ENCODE results near the gene MYH10.

MYH10 gene

DNA sequence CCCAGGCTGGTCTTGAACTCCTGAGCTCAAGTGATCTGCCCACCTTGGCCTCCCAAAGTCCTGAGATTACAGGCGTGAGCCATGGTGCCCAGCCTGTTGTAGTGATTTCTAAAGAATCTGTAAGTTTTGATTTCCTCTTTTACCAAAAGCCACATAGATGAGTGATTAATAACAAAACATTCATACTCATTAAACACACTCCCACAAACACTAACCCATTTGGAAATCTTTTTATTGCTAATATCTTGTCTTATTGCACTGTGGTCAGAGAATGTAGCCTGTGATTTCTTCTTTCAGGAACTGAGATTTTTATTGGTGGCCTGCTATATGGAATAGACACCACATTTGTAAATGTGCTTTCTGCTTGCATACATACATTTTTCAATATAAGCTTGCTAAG lies 31.6 kb downstream of the MYH10 start:
- FAIRE-seq (no peak), DNase-seq (ENCODE audit: insufficient read length, low spot score) (no peak)
- TF ChIP-seq POLR2AphosphoS5 (IDR thresholded peaks at IDR 0.05; ENCODE audit: low read depth, low read length) (no peak), SPI1 (IDR thresholded peaks at IDR 0.05; ENCODE audit: low read depth, low read length) (peak; percentile 63), PAX5 (IDR thresholded peaks at IDR 0.05; ENCODE audit: insufficient read depth, low read length, severe bottlenecking) (no peak), TAF1 (IDR thresholded peaks at IDR 0.05; ENCODE audit: low read depth, low read length) (no peak)

DNA sequence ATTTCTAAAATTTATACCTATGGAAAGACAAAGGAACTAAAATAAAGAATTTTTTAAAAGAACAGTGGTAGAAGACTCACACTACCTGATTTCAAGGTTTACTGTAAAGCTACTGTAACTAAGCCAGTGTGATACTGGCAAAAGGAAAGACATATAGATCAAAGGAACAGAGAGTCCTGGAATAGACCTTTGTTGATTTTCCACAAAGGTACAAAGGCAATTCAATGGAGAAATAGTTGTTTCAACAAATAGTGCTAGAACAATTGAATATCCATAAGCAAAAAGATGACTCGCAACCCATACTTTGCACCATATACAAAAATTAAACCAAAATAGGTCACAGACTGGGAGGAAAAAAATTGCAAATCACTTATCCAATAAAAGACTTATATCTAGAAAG lies 36.7 kb downstream of the MYH10 start:
- TF ChIP-seq SPI1 (IDR thresholded peaks at IDR 0.05; ENCODE audit: low read depth, low read length) = no peak
- no peak for TF ChIP-seq POLR2A (IDR thresholded peaks at IDR 0.05; ENCODE audit: low read depth, low read length)
- no peak for TF ChIP-seq PAX5 (IDR thresholded peaks at IDR 0.05; ENCODE audit: insufficient read depth, low read length, severe bottlenecking)
- TF ChIP-seq POLR2AphosphoS5 (IDR thresholded peaks at IDR 0.05; ENCODE audit: low read depth, low read length) = no peak
- no peak for TF ChIP-seq POU2F2 (IDR thresholded peaks at IDR 0.05; ENCODE audit: low read depth, low read length)
- TF ChIP-seq TAF1 (IDR thresholded peaks at IDR 0.05; ENCODE audit: low read depth, low read length) = no peak
- no peak for FAIRE-seq
- no peak for DNase-seq (ENCODE audit: insufficient read length, low spot score)

DNA sequence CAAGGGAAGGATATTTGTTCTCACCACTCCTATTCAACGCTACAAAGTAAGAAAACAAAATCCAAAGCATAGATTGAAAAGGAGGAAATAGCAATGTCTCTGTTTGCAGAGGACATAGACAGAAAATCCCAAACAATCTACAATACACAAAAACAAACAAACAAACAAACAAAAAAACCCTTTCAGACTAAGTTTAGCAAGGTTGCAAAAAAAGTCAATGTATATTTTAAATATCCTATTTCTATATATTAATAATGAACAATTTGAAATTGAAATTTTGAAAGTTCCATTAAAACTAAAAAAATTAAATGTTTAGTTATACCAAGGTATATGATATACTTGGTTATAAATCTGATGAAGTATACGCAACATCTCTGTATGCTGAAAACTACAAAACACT lies 37.2 kb downstream of the MYH10 start:
- DNase-seq (ENCODE audit: insufficient read length, low spot score) (no peak), FAIRE-seq (no peak)
- no peak for TF ChIP-seq PAX5 (IDR thresholded peaks at IDR 0.05; ENCODE audit: insufficient read depth, low read length, severe bottlenecking)
- no peak for TF ChIP-seq POLR2AphosphoS5 (IDR thresholded peaks at IDR 0.05; ENCODE audit: low read depth, low read length)
- no peak for TF ChIP-seq POU2F2 (IDR thresholded peaks at IDR 0.05; ENCODE audit: low read depth, low read length)
- TF ChIP-seq POLR2A (IDR thresholded peaks at IDR 0.05; ENCODE audit: low read depth, low read length) = no peak
- no peak for TF ChIP-seq TAF1 (IDR thresholded peaks at IDR 0.05; ENCODE audit: low read depth, low read length)
- TF ChIP-seq SPI1 (IDR thresholded peaks at IDR 0.05; ENCODE audit: low read depth, low read length) = no peak

DNA sequence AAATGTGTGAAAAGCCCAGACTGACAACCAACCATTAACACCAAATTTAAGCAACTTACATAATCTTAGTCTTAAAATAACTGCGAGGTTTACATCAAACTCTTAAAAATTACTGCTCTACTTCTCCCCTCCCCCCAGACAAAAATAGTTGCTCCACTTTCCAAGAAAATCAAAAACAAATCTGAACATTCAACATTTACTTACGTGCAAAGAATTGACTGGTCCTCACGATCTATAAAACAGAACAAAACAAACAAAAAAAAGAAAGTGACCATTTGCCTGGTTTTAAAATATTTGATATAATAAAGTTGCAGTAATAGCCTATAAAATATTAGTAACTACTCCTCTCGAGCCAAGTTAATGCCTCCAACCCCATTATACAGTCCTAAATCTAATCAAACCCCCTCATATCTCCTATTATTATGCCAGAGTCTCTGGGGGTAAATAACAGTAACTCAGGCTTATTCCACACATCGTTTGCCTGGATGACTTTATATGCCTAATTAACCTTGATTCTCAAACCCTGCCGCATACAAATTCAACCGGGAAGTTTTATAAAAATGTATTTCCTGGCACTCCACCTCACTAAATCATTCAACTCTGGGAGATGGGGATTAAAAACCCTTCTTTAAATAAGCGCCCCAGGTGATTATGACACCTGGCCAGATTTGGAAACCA lies 41.5 kb downstream of the MYH10 start:
- FAIRE-seq (no peak), DNase-seq (ENCODE audit: insufficient read length, low spot score) (no peak)

DNA sequence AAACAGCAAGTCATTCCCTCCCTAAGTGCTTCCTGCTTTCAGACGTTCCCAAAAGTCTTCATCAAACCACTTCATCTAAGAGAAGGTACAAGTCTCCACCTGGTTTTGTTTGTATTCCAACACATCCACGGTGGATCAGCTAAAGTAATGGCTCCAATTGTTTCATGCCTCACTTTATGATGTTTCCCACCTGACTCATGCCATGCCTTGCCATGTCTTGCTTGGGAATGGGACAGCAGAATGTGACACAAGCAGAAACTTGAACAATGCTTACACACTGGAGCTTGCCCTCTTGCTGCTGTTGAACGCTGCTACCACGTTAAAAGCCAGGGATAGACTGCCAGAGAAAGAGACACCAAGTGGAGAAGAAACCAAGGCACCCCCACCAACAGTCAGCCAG lies 43.8 kb downstream of the MYH10 start:
- no peak for DNase-seq (ENCODE audit: insufficient read length, low spot score)
- TF ChIP-seq POLR2A (IDR thresholded peaks at IDR 0.05; ENCODE audit: low read depth, low read length) = no peak
- no peak for TF ChIP-seq SPI1 (IDR thresholded peaks at IDR 0.05; ENCODE audit: low read depth, low read length)
- no peak for TF ChIP-seq PAX5 (IDR thresholded peaks at IDR 0.05; ENCODE audit: insufficient read depth, low read length, severe bottlenecking)
- TF ChIP-seq POLR2AphosphoS5 (IDR thresholded peaks at IDR 0.05; ENCODE audit: low read depth, low read length) = no peak
- TF ChIP-seq POU2F2 (IDR thresholded peaks at IDR 0.05; ENCODE audit: low read depth, low read length) = no peak
- TF ChIP-seq TAF1 (IDR thresholded peaks at IDR 0.05; ENCODE audit: low read depth, low read length) = no peak
- no peak for FAIRE-seq

More for the DNA sequence above, 41.5 kb downstream of the MYH10 start:
- no peak for TF ChIP-seq PAX5 (IDR thresholded peaks at IDR 0.05; ENCODE audit: insufficient read depth, low read length, severe bottlenecking)
- TF ChIP-seq SPI1 (IDR thresholded peaks at IDR 0.05; ENCODE audit: low read depth, low read length) = no peak
- TF ChIP-seq POLR2A (IDR thresholded peaks at IDR 0.05; ENCODE audit: low read depth, low read length) = no peak
- TF ChIP-seq TAF1 (IDR thresholded peaks at IDR 0.05; ENCODE audit: low read depth, low read length) = no peak
- TF ChIP-seq POLR2AphosphoS5 (IDR thresholded peaks at IDR 0.05; ENCODE audit: low read depth, low read length) = no peak
- no peak for TF ChIP-seq POU2F2 (IDR thresholded peaks at IDR 0.05; ENCODE audit: low read depth, low read length)

DNA sequence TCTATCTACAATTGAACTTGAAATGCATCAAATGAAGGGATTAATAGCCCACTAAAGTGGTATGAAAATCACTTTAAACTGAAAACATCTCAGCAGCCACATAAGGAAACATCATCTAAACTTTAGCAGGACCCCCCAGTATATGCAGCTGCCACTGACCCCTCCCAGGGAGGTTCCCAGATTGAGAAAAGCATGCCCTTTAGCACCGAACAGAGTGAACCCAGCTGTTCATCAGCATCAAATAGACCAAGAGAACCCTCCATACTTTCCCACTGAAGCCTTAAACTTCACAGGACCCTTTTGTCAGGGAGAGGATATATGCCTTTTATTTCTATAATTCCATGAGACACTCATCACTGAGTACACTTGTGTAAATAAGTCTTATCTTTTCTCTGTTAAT lies 44.6 kb downstream of the MYH10 start:
- FAIRE-seq = no peak
- TF ChIP-seq TAF1 (IDR thresholded peaks at IDR 0.05; ENCODE audit: low read depth, low read length) (no peak), POLR2AphosphoS5 (IDR thresholded peaks at IDR 0.05; ENCODE audit: low read depth, low read length) (no peak), PAX5 (IDR thresholded peaks at IDR 0.05; ENCODE audit: insufficient read depth, low read length, severe bottlenecking) (no peak), POU2F2 (IDR thresholded peaks at IDR 0.05; ENCODE audit: low read depth, low read length) (no peak), SPI1 (IDR thresholded peaks at IDR 0.05; ENCODE audit: low read depth, low read length) (no peak), POLR2A (IDR thresholded peaks at IDR 0.05; ENCODE audit: low read depth, low read length) (no peak)
- DNase-seq (ENCODE audit: insufficient read length, low spot score) = no peak

DNA sequence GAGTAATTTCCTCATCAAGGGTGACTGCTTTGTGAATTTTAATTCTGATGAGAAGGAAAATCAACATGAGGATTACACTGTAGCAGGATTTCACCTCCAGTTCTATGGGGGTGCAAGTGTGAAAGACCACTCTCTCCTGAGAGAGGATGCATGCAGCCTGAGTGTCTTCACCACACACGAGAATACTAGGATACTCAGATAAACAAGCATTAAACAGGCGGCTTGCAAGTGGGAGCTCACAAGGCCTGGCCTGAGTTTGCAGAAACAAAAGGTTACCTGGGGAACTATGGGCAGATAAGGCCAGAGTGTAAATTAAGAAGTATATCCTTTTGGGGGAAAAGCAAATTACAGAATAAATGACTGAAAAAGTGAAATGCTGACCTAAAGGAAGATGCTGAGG lies 46.6 kb downstream of the MYH10 start:
- TF ChIP-seq SPI1 (IDR thresholded peaks at IDR 0.05; ENCODE audit: low read depth, low read length) (no peak), POLR2AphosphoS5 (IDR thresholded peaks at IDR 0.05; ENCODE audit: low read depth, low read length) (no peak), PAX5 (IDR thresholded peaks at IDR 0.05; ENCODE audit: insufficient read depth, low read length, severe bottlenecking) (no peak), TAF1 (IDR thresholded peaks at IDR 0.05; ENCODE audit: low read depth, low read length) (no peak), POLR2A (IDR thresholded peaks at IDR 0.05; ENCODE audit: low read depth, low read length) (no peak), POU2F2 (IDR thresholded peaks at IDR 0.05; ENCODE audit: low read depth, low read length) (no peak)
- DNase-seq (ENCODE audit: insufficient read length, low spot score) (no peak), FAIRE-seq (no peak)

DNA sequence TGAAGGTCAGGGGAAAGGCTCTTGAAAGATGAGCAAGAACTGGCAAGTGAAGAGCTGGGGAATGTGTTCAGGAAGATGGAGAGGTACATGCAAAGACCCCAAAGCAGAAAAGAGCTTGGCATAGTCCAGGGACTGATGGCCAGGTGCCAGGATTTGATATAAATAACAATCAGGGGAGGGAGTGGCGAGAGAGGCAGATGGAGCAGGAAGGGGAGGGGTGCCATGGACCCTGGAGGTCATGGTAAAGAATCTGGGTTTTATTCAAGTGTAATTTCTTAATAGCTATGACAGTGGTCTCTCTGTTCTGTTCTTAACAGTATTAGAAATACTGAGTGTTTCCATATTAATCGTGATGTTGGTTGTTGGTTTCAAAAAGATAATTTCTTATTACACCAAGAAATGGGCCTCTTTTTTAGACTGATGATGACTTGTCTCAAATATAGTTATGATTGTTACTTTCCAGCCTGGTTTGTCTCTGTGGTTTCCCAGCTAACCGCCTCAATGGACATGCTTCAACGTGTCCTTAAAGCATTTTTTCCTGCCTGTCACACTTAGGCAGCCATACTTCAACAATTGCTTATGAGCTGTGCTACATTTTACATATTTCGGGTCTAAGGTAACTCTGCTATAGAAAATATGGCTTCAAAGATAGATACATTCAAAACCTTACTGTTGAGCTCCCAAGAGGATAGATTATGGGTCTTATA lies 49.4 kb downstream of the MYH10 start:
- DNase-seq (ENCODE audit: insufficient read length, low spot score) (no peak), FAIRE-seq (peak; percentile 89)
- TF ChIP-seq POU2F2 (IDR thresholded peaks at IDR 0.05; ENCODE audit: low read depth, low read length) (peak; percentile 26; the same call in 1 of the 2 replicates), TAF1 (IDR thresholded peaks at IDR 0.05; ENCODE audit: low read depth, low read length) (no peak)

DNA sequence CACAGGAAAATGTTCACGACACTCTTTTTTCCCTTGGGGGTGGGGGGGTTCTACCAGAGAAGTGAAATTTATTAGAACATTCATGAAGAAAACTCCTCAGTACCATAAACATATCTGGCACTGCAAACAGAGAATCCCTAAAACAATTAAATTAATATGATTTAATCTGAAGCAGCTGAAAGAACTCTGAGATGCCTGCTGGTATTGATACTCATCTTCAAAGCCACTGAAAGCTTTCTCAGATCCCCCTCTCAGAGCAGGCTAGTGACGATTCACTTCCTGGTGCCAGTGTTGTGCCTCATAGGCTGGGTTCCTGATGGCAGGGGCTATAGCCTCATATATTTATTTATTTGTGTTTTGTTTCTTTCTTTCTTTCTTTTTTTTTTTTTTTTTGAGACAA lies 52.7 kb downstream of the MYH10 start:
- TF ChIP-seq POLR2AphosphoS5 (IDR thresholded peaks at IDR 0.05; ENCODE audit: low read depth, low read length) = no peak
- TF ChIP-seq PAX5 (IDR thresholded peaks at IDR 0.05; ENCODE audit: insufficient read depth, low read length, severe bottlenecking) = no peak
- TF ChIP-seq POU2F2 (IDR thresholded peaks at IDR 0.05; ENCODE audit: low read depth, low read length) = no peak
- TF ChIP-seq POLR2A (IDR thresholded peaks at IDR 0.05; ENCODE audit: low read depth, low read length) = no peak
- peak; percentile 37; the same call in 1 of the 2 replicates for TF ChIP-seq SPI1 (IDR thresholded peaks at IDR 0.05; ENCODE audit: low read depth, low read length)
- TF ChIP-seq TAF1 (IDR thresholded peaks at IDR 0.05; ENCODE audit: low read depth, low read length) = no peak
- FAIRE-seq = no peak
- no peak for DNase-seq (ENCODE audit: insufficient read length, low spot score)

Measured in GM12891 (cell line).